WTC11 (cell line): ENCODE data around the gene RPS6KA2. TPM values are rescaled to one million over a fixed set of nuclear protein-coding genes. Genes with fewer than 3 reads are reported as not detected.

Experiments
- ATF1 ChIP-seq: sonication (generic); formaldehyde crosslinking; IDR thresholded peaks from 2 replicates; pipeline ENCODE4 v1.8.1; 2023; ENCODE audit warnings: mild to moderate bottlenecking, moderate library complexity, missing genetic modification reagents
- CBFB ChIP-seq: sonication (generic); formaldehyde crosslinking; IDR thresholded peaks from 2 replicates; pipeline ENCODE4 v1.8.1; 2022; ENCODE audit warnings: mild to moderate bottlenecking, low read depth, missing genetic modification reagents
- FOXP1 ChIP-seq: sonication (generic); formaldehyde crosslinking; IDR thresholded peaks from 2 replicates; pipeline ENCODE4 v1.8.0; 2022; ENCODE audit warnings: missing genetic modification reagents, mild to moderate bottlenecking, moderate library complexity, borderline replicate concordance
- GTF2I ChIP-seq: fragments of 250-450 bp; sonication (Bioruptor Pico); conservative IDR thresholded peaks from 2 replicates; pipeline ENCODE4 v1.4.0; 2021; ENCODE audit warnings: mild to moderate bottlenecking
- TEAD1 ChIP-seq: sonication (generic); formaldehyde crosslinking; IDR thresholded peaks from 2 replicates; pipeline ENCODE4 v1.8.0; 2022; ENCODE audit warnings: mild to moderate bottlenecking, missing genetic modification reagents
- total RNA-seq: library from RNA; stranded (reverse); gene quantifications from 3 replicates; pipeline ENCODE4 v1.2.3, GENCODE V29; 2021
- TF ChIP-seq, protein P1 (sequence below): sonication (generic); formaldehyde crosslinking; IDR thresholded peaks from 2 replicates; pipeline ENCODE4 v1.8.1; 2023; ENCODE audit warnings: mild to moderate bottlenecking, missing genetic modification reagents, borderline replicate concordance
- TF ChIP-seq, protein P2 (sequence below): sonication (generic); formaldehyde crosslinking; IDR thresholded peaks from 2 replicates; pipeline ENCODE4 v1.8.0; 2023; ENCODE audit warnings: missing genetic modification reagents, mild to moderate bottlenecking, borderline replicate concordance
- TF ChIP-seq, protein P3 (sequence below): sonication (generic); formaldehyde crosslinking; IDR thresholded peaks from 2 replicates; pipeline ENCODE4 v1.8.0; 2022; ENCODE audit warnings: mild to moderate bottlenecking, missing genetic modification reagents
- TF ChIP-seq, protein P4 (sequence below): fragments of 250-450 bp; sonication (Bioruptor Pico); IDR thresholded peaks from 2 replicates; pipeline ENCODE4 v1.9.0; 2021; ENCODE audit warnings: mild to moderate bottlenecking
- TF ChIP-seq, protein P5 (sequence below): sonication (generic); formaldehyde crosslinking; IDR thresholded peaks from 2 replicates; pipeline ENCODE4 v1.8.1; 2022; ENCODE audit warnings: low read depth, missing genetic modification reagents, borderline replicate concordance
- TF ChIP-seq, protein P6 (sequence below): sonication (generic); formaldehyde crosslinking; IDR thresholded peaks from 2 replicates; pipeline ENCODE4 v1.8.0; 2023; ENCODE audit warnings: missing genetic modification reagents
- TF ChIP-seq, protein P7 (sequence below): sonication (generic); formaldehyde crosslinking; IDR thresholded peaks from 2 replicates; pipeline ENCODE4 v1.8.0; 2022; ENCODE audit warnings: mild to moderate bottlenecking, missing genetic modification reagents
- TF ChIP-seq, protein P8 (sequence below): sonication (generic); formaldehyde crosslinking; IDR thresholded peaks from 2 replicates; pipeline ENCODE4 v1.8.1; 2022; ENCODE audit warnings: missing genetic modification reagents, borderline replicate concordance

The RPS6KA2 gene
- total RNA-seq, 1 experiment from 2014 or later, result 24.2 TPM

DNA sequence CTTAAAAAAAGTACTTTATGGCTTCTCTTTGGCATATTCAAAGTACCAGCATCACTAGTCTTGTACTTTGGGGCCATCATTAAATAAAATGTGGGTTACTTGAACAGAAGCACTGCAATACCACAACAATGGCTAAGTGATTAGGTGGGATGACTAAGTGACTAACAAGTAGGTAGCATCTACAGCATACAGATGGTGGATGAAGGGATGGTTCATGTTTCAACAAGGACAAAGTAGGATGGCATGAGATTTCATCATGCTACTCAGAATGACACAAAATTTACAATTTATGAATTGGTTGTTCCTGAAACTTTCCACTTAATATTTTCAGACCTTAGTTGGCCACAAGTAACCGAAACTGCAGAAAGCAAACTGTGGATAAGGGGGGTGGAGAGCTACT, 252.0 kb downstream of the RPS6KA2 start (continued):
- TF ChIP-seq, protein P1, sequence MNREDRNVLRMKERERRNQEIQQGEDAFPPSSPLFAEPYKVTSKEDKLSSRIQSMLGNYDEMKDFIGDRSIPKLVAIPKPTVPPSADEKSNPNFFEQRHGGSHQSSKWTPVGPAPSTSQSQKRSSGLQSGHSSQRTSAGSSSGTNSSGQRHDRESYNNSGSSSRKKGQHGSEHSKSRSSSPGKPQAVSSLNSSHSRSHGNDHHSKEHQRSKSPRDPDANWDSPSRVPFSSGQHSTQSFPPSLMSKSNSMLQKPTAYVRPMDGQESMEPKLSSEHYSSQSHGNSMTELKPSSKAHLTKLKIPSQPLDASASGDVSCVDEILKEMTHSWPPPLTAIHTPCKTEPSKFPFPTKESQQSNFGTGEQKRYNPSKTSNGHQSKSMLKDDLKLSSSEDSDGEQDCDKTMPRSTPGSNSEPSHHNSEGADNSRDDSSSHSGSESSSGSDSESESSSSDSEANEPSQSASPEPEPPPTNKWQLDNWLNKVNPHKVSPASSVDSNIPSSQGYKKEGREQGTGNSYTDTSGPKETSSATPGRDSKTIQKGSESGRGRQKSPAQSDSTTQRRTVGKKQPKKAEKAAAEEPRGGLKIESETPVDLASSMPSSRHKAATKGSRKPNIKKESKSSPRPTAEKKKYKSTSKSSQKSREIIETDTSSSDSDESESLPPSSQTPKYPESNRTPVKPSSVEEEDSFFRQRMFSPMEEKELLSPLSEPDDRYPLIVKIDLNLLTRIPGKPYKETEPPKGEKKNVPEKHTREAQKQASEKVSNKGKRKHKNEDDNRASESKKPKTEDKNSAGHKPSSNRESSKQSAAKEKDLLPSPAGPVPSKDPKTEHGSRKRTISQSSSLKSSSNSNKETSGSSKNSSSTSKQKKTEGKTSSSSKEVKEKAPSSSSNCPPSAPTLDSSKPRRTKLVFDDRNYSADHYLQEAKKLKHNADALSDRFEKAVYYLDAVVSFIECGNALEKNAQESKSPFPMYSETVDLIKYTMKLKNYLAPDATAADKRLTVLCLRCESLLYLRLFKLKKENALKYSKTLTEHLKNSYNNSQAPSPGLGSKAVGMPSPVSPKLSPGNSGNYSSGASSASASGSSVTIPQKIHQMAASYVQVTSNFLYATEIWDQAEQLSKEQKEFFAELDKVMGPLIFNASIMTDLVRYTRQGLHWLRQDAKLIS (CRISPR knock-in tag), result no peak
- TF ChIP-seq GTF2I (CRISPR knock-in tag) (no peak), FOXP1 (CRISPR knock-in tag) (no peak), ATF1 (CRISPR knock-in tag) (no peak), CBFB (no peak), TEAD1 (CRISPR knock-in tag) (no peak)
- TF ChIP-seq, protein P2, sequence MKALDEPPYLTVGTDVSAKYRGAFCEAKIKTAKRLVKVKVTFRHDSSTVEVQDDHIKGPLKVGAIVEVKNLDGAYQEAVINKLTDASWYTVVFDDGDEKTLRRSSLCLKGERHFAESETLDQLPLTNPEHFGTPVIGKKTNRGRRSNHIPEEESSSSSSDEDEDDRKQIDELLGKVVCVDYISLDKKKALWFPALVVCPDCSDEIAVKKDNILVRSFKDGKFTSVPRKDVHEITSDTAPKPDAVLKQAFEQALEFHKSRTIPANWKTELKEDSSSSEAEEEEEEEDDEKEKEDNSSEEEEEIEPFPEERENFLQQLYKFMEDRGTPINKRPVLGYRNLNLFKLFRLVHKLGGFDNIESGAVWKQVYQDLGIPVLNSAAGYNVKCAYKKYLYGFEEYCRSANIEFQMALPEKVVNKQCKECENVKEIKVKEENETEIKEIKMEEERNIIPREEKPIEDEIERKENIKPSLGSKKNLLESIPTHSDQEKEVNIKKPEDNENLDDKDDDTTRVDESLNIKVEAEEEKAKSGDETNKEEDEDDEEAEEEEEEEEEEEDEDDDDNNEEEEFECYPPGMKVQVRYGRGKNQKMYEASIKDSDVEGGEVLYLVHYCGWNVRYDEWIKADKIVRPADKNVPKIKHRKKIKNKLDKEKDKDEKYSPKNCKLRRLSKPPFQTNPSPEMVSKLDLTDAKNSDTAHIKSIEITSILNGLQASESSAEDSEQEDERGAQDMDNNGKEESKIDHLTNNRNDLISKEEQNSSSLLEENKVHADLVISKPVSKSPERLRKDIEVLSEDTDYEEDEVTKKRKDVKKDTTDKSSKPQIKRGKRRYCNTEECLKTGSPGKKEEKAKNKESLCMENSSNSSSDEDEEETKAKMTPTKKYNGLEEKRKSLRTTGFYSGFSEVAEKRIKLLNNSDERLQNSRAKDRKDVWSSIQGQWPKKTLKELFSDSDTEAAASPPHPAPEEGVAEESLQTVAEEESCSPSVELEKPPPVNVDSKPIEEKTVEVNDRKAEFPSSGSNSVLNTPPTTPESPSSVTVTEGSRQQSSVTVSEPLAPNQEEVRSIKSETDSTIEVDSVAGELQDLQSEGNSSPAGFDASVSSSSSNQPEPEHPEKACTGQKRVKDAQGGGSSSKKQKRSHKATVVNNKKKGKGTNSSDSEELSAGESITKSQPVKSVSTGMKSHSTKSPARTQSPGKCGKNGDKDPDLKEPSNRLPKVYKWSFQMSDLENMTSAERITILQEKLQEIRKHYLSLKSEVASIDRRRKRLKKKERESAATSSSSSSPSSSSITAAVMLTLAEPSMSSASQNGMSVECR (CRISPR knock-in tag), result no peak
- TF ChIP-seq, protein P3, sequence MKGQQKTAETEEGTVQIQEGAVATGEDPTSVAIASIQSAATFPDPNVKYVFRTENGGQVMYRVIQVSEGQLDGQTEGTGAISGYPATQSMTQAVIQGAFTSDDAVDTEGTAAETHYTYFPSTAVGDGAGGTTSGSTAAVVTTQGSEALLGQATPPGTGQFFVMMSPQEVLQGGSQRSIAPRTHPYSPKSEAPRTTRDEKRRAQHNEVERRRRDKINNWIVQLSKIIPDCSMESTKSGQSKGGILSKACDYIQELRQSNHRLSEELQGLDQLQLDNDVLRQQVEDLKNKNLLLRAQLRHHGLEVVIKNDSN (CRISPR knock-in tag), result no peak
- TF ChIP-seq, protein P4, sequence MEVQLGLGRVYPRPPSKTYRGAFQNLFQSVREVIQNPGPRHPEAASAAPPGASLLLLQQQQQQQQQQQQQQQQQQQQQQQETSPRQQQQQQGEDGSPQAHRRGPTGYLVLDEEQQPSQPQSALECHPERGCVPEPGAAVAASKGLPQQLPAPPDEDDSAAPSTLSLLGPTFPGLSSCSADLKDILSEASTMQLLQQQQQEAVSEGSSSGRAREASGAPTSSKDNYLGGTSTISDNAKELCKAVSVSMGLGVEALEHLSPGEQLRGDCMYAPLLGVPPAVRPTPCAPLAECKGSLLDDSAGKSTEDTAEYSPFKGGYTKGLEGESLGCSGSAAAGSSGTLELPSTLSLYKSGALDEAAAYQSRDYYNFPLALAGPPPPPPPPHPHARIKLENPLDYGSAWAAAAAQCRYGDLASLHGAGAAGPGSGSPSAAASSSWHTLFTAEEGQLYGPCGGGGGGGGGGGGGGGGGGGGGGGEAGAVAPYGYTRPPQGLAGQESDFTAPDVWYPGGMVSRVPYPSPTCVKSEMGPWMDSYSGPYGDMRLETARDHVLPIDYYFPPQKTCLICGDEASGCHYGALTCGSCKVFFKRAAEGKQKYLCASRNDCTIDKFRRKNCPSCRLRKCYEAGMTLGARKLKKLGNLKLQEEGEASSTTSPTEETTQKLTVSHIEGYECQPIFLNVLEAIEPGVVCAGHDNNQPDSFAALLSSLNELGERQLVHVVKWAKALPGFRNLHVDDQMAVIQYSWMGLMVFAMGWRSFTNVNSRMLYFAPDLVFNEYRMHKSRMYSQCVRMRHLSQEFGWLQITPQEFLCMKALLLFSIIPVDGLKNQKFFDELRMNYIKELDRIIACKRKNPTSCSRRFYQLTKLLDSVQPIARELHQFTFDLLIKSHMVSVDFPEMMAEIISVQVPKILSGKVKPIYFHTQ (CRISPR knock-in tag), result no peak
- TF ChIP-seq, protein P5, sequence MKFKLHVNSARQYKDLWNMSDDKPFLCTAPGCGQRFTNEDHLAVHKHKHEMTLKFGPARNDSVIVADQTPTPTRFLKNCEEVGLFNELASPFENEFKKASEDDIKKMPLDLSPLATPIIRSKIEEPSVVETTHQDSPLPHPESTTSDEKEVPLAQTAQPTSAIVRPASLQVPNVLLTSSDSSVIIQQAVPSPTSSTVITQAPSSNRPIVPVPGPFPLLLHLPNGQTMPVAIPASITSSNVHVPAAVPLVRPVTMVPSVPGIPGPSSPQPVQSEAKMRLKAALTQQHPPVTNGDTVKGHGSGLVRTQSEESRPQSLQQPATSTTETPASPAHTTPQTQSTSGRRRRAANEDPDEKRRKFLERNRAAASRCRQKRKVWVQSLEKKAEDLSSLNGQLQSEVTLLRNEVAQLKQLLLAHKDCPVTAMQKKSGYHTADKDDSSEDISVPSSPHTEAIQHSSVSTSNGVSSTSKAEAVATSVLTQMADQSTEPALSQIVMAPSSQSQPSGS (CRISPR knock-in tag), result no peak
- TF ChIP-seq, protein P6, sequence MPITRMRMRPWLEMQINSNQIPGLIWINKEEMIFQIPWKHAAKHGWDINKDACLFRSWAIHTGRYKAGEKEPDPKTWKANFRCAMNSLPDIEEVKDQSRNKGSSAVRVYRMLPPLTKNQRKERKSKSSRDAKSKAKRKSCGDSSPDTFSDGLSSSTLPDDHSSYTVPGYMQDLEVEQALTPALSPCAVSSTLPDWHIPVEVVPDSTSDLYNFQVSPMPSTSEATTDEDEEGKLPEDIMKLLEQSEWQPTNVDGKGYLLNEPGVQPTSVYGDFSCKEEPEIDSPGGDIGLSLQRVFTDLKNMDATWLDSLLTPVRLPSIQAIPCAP (CRISPR knock-in tag), result no peak
- TF ChIP-seq, protein P7, sequence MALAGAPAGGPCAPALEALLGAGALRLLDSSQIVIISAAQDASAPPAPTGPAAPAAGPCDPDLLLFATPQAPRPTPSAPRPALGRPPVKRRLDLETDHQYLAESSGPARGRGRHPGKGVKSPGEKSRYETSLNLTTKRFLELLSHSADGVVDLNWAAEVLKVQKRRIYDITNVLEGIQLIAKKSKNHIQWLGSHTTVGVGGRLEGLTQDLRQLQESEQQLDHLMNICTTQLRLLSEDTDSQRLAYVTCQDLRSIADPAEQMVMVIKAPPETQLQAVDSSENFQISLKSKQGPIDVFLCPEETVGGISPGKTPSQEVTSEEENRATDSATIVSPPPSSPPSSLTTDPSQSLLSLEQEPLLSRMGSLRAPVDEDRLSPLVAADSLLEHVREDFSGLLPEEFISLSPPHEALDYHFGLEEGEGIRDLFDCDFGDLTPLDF, result no peak
- TF ChIP-seq, protein P8, sequence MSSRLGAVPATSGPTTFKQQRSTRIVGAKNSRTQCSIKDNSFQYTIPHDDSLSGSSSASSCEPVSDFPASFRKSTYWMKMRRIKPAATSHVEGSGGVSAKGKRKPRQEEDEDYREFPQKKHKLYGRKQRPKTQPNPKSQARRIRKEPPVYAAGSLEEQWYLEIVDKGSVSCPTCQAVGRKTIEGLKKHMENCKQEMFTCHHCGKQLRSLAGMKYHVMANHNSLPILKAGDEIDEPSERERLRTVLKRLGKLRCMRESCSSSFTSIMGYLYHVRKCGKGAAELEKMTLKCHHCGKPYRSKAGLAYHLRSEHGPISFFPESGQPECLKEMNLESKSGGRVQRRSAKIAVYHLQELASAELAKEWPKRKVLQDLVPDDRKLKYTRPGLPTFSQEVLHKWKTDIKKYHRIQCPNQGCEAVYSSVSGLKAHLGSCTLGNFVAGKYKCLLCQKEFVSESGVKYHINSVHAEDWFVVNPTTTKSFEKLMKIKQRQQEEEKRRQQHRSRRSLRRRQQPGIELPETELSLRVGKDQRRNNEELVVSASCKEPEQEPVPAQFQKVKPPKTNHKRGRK (CRISPR knock-in tag), result no peak
- TF ChIP-seq, all 79 proteins: peak for 0
